ENCODE results near the gene CD2.
"Not testable (repeated sequence)": the region's sequence is repeated elsewhere in the genome, so short reads cannot be mapped to it uniquely, and the experiment has no call there.

Gene CD2

GRCh38 chr1:116732726-116733125 lies 21.5 kb upstream of the CD2 start:
- no peak for DNase-seq

GRCh38 chr1:116733476-116734365 lies 20.5 kb upstream of the CD2 start:
- DNase-seq, result no peak

- no peak for DNase-seq
Measured at GRCh38 chr1:116735246-116735645, 19.0 kb upstream of the CD2 start.

GRCh38 chr1:116737020-116737854 lies 17.0 kb upstream of the CD2 start:
- peak; percentile 38 to 58 for DNase-seq

DNA sequence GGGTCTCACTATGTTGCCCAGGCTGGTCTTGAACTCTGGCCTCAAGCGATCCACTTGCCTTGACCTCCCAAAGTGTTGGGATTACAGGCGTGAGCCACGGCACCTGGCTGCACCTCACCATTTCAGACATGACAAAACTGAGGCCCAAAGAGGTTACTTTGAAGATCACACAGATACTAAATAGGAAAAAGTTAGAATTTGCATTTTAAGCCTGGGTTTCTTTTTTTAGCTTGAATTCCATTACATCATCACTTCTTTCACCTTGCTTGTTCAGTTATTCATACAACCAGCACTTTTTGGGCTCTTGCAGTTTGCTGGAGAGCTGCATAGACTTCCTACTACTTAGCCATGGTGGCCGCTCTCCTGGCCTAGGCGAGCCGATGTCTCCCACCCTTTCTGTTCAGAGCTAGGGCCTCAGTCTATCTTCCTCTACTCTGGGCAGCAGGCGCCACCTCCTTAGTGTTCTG lies 16.3 kb upstream of the CD2 start:
- no peak for DNase-seq

DNA sequence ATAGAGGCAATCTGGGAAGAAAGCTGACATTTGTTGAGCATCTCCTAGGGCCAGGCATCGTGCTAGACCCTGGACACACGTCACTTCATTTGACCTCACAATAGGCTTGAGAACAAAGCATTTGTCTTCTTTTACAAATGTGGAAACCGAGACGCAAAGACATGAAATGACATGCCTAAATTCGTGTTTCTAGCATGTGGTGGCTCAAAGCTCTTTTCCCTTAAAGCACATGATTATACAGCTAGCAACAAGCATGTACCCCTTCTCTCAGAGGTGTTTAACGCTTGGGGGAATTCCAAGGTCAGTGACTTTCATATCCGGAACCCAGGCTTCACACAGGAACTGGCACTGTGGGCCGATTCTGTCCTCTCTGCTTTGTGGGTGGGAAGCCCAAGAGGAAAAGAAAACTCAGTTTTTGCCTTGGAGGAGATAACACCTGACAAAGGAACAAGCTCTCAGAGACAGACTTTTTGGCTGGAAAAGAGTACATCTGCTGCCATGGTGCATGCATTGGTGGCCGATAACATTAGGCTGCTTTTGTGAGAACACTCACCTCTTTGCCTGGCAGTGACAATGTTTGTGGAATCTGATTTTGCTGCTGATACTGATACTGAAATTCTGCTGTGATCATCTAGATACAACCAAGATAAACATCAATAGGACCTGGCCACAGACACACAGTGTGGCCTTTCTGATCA lies 15.4 kb upstream of the CD2 start:
- no peak for DNase-seq

DNA sequence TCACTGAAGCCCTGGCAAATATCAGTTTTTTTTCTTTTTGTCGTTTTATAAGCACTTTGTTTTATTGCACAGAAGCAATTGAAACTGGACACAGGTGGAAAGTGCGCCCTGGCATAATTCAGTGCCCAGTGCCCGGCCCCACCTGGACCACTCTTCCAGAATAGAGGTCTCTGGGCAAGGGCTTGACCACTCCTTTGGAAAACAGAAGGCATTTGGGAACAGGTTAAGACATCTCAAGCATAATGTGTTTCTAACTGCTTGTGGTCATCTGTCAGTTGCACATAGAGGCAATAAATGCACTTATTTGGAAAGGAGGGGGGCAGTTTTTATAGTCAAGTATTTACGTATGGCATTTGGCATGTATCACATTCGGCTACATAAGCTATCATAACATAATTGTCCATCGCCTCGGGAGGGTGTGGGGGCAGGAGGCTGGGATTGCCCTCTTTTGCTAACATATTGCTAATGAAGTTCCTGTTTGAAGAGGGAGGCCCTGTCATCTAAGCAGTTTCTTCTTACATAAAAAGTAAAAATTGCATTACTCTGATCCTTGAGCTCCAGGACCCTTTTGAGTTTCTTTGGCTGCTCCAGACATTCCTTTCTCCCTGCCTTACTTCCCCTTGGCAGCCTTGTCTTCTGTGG lies 14.7 kb upstream of the CD2 start:
- DNase-seq, result no peak

DNA sequence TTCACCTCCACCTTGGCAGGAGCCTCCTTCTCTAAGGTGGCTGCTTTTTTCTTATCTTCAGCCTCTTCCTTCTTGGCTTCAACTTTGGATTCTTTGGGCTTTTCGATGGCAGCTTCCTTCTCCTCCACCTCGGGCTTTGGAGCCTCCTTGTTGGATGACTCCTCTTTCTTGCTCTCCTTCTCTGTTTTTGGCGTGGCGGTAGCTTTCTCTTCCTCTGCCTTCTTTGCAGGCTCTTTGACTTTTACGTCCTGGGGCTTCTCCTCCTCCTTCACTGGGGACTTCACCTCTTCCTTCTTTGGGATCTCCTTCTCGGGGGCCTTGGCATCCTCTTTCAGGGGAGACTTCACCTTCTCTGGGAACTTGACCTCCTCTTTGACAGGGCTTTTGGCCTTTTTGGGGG lies 13.9 kb upstream of the CD2 start:
- DNase-seq, result no peak

- DNase-seq, result no peak
Measured at GRCh38 chr1:116740746-116741145, 13.5 kb upstream of the CD2 start.

DNA sequence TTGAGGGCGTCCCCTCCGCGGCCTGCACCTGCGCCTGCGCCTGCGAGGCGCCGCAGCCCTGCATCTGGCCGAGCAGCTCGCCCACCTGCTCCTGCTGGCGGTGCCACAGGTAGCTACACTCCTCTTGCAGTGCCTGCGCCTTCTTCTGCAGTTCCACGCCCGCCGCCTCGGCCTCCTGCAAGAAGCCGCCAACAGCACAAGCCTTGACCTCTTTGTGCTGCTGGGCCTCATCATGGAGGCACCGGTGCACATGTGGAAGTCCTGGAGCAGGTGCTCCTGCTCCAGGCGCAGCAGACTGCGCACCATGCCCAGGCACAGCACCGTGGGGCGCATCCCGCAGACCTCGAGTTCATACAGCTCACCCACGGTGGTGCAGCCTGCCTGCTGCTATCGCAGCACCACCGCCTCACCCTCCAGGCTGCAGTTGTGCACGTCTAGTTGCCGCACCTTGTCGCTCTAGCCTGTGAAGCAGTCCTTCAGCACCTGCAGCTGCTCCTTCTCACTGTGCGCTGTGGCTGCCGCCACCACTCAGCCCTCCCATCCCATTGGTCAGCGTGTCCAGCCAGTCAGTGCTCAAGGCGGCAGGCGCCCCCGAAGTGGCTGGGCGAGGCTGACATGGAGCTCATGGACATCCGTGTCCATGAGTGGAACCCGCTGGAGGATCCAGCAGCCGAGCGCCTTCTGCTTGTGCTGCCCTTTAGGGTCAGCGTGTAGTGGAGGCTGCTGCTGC lies 12.2 kb upstream of the CD2 start:
- DNase-seq, result no peak

DNA sequence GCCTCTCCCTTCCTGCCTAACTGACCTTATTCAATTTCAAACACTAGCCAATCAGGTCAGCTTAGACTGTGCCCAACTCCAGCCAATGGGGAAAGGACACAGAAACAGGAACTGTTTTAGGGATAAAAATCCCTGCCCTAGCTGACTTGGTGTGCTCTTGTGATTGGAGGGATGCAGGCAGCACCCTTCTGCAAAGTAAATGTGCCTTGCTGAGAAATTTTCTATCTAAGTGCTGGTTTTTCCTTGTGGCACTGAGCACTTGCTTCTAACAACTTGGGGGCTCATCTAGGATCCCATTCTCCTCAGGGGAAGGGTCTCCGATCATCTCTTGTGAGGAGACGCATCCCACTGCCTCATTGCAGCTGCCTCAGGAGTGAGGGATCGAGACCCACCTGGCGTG lies 10.7 kb upstream of the CD2 start:
- DNase-seq, result no peak

- DNase-seq, result no peak
Measured at GRCh38 chr1:116748272-116748671, 6.0 kb upstream of the CD2 start.

GRCh38 chr1:116751146-116751545 lies 3.1 kb upstream of the CD2 start:
- DNase-seq, result no peak

DNA sequence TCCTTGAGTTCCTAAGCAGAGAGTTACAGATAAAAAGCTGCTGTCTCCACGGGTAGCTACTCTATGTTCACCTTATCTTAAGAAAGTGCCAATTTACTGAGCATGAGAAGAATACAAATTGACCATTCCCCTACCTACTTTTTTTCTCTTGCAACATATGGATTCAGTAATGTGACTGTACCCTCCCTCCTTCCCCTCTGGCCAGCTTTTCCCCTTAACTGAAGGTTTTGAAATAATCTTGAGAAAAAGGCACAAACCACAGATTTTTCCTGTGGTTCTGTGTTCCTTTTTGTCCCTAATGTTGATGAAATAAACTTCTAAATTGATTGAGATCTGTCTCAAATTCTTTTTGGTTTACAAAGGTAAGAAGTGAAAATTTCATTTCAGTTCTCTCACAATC lies 2.6 kb upstream of the CD2 start:
- DNase-seq, result no peak

GRCh38 chr1:116753312-116753711 lies 918 bp upstream of the CD2 start:
- DNase-seq, result no peak

DNA sequence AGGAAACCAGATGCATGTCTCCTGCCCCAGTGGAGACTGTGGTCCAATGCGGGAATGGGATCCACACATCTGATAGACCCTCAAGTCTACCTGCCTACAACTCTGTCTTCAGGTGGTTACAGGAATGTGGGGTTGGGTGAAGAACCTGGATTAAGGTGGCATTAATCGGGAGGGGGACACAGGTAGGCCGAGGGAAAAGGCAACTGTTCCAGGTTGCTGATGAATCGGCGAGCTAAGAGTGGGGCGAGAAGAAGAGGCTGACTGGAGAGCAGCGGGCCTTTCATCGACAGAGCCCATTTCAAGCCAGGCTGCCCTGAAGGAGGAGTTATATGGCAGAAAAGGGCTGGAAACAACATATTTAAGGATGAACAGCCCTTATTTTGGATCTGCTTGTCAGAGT lies 836 bp downstream of the CD2 start:
- DNase-seq, result no peak

GRCh38 chr1:116755681-116756080 lies 1.5 kb downstream of the CD2 start:
- no peak for DNase-seq

GRCh38 chr1:116756092-116756491 lies 1.9 kb downstream of the CD2 start:
- DNase-seq, result not testable (repeated sequence)

GRCh38 chr1:116758456-116758815 lies 4.2 kb downstream of the CD2 start:
- DNase-seq, result not testable (repeated sequence)

DNA sequence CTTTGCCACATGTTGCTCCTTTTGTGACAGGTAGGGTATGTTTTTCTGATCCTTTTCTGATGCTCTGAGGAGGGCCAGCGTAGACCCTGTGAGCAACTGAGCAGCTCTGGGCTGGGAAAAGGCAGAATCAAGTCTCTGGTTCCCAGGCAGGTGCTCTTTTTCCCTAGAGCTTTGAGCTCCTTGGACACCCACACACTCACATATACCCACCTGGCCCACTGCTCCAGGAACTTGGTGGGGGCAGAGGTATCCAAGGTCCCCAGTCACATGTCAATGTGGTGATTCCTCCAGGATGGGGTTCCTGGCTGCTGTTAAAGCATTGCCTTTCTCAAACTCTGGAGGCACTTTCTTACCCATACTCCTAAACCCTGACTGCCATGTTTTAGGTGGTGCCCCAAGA lies 5.4 kb downstream of the CD2 start:
- DNase-seq, result no peak

GRCh38 chr1:116760487-116760886 lies 6.3 kb downstream of the CD2 start:
- DNase-seq, result no peak

GRCh38 chr1:116760996-116761665 lies 6.9 kb downstream of the CD2 start:
- no peak for DNase-seq

Data from SHP77 (cell line).